Stimulated activated CD8-positive, alpha-beta memory T cell treated with anti-CD3 and anti-CD28 coated beads, Interleukin-12 subunit alpha, Interleukin-12 subunit beta, amount 100 ng/mL, for 4 hours (primary cell): ENCODE results near the gene SLC7A7.
"Not testable (repeated sequence)": the region's sequence is repeated elsewhere in the genome, so short reads cannot be mapped to it uniquely, and the experiment has no call there.

ENCODE experiments used
- DNase-seq: peaks from one replicate; pipeline ENCODE4 v3.0.0-alpha.2; 2020; ENCODE audit warnings: low read depth

The SLC7A7 gene

DNA sequence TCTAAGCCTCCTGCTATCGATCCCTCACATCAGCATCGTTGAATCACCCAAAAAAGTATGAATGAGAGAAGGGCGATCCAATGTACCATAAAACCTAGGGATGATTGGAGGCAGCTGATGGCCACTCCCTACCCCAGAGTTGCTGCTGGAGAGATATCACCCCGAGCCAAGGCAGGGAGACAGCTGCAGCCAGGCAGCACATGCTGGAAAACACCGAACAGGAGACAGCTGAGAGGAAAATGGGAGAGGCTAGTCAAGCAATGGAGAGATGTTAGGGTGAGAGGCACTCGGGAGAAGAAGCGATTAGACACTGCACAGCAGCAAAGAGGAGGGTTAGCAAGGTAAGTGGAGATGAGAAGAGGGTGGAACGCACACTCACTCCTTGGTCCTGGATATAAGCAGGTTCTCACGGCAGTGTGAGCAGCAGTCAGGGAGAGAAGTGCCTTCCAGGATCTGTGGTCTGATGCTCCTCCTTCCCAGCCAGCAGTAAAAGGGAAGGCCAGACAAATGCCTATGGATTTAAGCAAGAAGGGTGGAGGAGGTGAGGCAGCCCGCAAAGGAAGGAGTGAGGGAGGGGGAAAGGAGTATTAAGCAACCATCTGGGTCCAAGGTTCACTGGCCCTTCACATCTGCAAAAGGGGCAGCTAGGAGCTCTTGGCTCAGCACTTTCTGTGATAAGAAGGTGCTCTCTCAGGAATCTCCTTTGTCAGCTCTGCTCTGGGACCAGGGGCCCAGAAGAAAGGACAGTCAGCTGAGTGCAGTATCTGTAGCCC is at the start of gene SLC7A7:
SLC7A7 (minus strand) TSS at position 495 of the 773 bp plus-strand sequence. CDS start 2,037 bp downstream, outside the sequence.
- DNase-seq: no peak

DNA sequence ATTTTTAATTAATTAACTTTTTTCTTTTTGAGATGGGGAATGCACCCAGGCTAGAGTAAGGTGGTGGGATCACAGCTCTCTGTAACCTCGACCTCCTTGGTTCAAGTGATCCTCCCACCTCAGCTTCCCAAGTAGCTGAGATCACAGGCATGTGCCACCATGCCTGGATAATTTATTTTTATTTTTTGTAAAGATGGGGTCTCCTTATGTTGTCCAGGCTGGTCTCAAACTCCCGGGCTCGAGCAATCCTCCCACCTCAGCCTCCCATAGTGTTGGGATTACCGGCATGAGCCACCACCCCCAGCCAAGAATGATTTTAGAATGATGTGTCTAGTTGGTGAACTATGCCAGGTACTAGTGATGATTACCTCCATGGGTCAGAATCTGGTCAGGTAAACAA is 49.7 kb upstream of the SLC7A7 start:
- DNase-seq: no peak

DNA sequence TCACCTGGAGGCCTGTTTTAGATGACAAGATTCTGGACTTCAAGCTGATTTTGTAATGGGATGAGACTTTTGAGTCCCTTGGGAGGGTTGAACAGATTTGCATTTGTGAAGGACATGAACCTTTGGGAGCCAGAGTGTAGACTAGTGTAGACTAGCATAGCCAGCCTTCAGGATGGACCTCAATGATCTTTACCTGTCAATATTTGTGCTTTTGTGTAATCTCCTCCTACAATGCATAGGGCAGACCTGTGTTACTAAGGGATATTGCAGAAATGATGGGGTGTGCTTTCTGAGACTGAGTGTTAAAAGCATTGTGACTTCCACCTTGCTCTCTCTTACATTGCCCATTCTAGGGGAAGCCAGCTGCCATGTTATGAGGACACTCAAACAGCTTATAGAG is 46.4 kb upstream of the SLC7A7 start:
- DNase-seq: no peak

DNA sequence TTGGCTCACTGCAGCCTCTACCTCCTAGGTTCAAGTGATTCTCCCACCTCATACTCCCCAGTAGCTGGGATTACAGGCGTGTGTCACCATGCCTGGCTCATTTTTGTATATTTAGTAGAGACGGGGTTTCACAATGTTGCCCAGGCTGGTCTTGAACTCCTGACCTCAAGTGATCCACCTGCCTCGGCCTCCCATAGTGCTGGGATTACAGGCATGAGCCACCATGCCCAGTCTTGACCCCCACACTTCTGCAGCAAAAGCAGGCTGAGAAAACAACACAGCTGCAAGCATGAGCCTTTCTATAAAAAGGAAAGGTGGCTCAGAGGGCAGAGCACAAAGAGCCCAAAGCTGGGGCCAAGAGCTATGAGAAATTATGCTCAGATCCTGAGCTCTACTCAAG is 45.1 kb upstream of the SLC7A7 start:
- DNase-seq: not testable (repeated sequence)

DNA sequence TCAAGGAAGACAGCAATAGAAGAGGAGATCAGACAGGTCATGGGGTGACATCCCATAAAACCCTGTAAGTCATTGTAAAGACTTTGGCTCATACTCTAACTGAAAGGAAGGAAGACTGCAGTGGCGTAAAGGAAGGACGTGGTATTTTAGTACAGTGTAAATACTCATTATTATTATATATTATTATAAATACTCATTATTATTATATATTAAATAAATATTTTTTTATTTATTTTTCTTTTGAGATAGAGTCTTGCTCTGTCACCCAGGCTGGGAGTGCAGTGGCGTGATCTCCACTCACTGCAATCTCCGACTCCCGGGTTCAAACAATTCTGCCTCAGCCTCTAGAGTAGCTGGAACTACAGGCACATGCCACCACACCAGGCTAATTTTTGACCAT is 41.2 kb upstream of the SLC7A7 start:
- DNase-seq: no peak

DNA sequence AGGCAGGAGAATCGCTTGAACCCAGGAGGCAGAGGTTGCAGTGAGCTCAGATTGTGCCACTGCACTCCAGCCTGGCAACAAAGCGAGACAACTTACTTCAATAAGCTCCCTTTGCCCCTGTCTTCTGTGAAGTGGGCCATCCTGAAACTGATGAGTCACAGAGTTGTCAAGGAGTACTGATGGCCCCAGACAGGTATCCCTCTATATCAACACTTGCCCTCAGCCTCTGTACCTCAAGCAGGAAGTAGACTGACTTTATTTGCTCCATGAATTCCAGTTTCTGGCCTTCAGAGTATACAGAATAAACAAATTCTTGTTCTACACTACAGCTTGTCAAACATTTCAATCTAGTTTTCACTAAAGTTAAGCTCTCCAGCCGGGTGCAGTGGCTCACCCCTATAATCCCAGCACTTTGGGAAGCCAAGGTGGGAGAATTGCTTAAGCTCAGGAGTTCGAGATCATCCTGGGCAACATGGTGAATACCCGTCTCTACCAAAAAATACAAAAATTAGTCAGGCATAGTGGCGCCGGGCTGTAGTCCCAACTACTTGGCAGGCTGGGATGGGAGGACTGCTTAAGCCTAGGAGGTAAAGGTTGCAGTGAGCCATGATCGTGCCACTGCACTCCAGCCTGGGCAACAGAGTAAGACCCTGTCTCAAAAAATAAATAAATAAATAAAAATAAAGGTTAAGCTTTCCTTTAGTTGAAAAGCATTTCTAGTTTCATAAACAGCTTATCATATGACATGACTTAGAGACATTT is 39.9 kb upstream of the SLC7A7 start:
- no peak for DNase-seq

DNA sequence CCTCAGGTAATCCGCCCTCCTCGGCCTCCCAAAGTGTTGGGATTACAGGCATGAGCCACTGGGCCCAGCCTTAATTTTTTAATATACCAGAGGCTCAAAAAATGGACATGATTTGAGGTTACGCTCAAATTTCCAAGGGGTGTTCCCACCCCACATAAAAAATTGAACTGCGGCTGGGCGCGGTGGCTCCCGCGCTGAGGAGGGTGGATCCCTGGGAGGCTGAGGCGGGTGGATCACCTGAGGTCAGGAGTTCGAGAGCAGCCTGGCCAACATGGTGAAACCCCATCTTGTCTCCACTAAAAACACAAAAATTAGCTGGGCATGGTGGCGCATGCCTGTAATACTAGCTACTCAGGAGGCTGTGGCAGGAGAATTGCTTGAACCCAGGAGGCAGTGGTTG is 39.1 kb upstream of the SLC7A7 start:
- not testable (repeated sequence) for DNase-seq

DNA sequence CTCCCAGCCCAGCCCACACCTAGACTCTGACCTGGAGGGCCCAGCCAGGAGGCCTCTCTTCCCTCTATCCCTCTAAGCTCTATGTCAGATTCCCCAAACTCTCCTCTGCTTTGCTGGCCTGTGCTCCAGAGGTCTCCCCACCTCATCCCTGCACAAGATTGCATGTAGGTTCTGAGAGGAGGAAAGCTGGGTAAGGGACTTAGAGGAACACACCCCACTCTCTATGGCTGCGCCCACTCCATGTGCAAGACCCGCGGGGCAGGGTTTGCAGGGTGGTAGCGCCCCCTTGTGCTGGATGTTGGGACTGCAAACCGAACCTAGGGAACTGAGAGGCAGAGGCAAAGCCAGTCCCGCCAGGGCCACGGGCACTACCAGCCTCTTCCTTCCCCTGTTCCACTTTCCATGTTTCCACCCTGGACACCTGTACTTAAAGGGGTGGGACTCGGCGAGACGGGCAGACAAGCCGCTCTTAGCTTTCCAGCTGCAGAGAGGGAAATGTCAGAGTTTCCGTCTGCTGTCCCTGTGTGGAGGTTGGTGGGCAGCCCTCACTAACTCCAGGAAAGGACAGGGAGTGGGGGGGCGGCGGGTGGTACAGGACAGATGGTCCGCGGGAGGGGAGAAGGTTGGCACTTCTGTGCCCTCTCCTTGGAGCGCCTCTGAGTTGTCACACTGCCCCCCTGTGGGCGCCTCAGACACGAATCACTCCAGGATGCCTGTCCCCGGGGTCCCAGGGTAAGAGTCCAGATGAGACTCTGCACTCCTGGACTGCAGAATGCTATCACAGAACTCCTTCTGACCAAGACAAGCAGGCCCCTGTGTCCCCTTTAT is 37.9 kb upstream of the SLC7A7 start:
- peak; percentile 77 for DNase-seq

DNA sequence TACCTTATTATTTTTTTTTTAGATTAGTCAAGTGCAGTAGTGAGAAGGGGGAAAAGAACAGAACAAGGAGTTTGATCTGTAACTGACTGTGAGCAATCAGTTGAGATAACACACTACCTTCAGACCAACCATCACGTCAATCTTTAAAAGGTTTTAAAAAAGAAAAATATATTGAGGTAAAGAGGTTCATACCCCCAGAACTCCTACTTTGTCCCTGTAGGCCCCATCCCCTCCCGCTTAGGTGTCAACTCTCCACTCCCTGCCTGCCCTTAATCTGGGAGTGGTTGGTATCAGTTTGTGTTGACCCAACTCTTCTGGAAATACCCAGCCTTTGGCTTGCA is 37.3 kb upstream of the SLC7A7 start:
- no peak for DNase-seq

DNA sequence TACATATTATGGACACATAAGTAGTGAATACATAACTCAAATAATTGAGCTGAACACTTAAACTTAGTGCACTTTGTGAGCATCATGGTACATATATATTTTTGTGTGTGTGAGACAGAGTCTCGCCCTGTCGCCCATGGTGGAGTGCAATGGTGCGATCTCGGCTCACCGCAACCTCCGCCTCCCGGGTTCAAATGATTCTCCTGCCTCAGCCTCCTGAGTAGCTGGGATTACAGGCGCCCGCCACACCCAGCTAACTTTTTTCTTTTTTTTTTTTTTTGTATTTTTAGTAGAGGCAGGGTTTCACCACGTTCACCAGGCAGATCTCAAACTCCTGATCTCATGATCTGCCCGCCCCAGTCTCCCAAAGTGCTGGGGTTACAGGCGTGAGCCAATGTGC is 36.9 kb upstream of the SLC7A7 start:
- not testable (repeated sequence) for DNase-seq

DNA sequence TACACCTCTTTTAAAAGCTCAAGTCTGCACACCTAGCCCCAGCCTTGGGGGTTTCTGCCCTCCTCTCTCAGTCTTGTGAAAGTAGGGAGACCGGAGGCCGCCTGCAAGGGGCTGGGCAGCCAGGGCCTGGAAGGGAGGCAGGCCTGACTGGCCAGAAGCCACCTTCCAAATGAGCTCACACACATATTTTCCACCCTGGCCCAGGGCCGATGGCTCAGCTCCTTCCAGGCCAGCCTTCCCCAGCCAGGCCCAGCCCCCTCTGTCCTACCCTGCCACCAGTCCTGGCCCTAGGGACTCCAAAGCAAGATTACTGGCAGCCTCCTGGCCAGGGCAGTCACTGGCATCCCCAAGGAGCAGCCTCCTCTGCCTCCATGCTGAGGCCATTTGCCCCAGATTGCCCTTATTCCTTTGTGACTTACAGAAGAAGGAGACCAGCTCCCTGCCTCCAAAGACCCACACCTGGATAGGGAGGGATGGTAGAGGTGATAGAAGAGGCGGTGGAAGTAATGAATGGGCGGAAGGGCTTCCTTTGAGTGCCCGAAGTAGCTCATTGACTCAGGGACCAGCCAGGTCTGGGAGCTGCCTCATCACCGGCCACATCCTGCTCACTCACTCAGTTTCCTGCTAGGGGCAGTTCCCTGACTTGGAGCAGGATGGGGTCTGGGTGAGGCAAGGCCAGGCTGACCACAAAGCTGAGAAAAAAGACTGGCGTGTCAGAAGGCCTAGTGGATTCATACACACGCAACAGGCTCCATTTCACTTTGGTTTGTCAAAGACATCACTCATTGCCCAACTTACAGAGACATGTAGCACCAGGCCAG is 35.9 kb upstream of the SLC7A7 start:
- DNase-seq: no peak

DNA sequence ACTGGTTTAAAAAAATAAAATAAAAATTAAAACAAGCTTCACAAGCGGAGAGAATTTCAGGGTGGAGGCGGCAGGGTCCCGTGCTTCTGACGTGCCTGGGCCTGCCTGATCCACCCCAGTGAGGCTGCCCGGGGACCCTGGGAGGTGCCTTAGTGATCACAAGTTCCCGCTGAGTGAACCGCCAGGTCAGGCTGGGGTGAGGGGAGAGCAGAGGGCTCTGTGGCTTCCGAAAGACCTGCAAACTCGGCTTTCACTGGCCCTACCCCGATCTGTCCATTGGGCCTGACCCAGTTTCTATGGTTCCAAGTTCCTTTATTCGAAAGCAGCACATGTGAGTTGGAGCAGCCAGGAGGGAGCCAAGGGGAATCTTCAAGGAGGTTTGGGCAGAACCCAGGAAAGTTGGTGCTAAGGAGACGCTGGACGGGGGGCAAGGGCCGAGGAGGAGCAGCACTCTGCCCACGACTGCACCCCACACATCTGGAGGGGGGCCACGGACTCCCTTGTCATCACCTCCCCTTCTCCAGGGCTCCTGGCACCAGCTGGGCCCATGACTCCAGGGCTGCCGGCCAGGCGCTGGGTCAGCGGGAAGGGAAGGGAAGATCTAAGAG is 34.1 kb upstream of the SLC7A7 start:
- DNase-seq: no peak

DNA sequence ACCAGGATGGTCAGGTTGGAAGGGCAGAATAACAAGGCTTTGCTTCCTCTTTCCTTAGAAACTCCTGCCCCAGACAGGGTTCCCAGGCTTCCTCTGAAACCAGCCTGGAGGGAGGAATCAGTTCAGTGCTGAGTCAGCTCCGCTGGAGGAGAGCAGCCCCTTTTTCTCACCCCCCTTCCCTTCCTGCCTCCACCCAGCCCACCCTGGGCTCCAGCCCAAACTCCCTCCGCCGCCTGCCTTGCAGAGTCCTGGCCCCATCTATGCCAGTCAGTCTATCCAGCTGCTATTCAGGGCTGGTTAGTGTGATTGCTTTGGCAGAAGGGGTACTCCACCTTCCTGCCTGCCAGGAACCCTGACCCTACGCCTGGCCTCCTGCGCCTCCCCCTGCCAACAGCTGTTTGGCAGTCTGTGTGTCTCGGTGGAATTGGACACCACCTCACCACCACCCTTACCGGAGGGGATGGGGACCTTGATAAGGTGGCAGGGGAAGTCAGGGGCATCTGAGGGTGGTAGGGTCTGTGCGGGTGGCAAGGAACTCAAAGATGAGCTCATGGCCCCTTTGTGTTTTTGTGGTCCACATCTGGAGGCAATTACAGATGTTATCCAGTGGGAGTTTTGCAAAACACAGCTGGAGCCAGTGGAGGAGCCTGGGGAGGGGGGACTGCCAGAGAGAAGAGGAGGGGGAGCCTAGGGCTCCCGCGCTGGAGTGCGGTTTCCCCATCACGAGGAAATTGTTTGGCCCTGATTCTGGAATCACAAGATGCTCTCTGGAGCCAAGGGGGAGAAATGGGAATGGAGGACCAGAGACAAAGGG is 33.3 kb upstream of the SLC7A7 start:
- no peak for DNase-seq

DNA sequence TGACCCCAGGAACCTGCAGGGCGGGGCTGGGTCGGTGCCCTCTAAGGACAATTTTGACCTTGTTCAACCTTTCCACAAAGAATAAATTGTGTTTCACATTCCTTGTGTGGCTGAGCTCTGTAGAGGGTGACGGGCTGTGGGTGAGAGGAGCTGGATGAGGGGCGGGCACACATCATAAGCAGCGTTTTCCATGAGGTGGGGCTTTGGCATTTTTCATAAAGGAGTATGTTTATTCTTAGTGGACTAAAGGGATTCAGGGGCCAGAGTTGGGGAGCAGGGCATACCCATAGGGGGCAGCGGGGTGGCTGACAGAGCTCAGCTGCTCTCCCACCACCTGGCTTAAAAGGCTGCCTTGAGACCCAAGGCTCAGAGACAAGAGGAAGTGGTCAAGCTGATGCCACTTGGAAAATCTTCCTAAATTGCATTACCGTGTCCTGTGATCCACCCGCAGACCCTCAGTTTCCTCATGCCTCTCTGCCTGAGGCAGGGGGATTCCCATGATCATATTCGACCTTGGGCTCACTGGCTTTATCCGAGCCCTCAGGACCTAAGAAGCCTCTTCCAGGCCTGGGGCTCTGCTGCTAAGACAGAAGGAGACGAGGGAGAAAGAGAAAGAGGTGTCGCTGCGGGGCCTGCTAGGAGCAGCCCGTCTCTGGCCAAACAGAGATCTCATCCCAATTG is 32.6 kb upstream of the SLC7A7 start:
- no peak for DNase-seq

DNA sequence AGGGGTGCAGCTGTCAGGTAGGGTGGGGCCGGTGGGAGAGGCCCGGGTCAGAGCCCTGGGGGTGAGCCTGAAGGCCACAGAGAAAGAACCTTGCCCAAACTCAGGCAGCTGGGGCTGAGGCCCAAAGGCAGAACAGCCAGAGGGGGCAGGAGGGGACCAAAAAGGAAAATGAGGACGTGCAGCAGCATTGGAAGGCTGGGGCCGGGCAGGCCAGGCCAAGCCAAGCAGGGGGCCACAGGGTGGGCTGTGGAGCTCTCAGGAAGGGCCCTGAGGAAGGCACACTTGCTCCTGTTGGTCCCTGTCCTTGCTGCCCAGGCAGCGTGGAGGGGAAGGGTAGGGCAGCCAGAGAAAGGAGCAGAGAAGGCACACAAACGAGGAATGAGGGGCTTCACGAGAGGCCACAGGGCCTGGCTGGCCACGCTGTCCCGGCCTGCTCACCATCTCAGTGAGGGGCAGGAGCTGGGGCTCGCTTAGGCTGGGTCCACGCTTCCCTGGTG is 31.6 kb upstream of the SLC7A7 start:
- no peak for DNase-seq

DNA sequence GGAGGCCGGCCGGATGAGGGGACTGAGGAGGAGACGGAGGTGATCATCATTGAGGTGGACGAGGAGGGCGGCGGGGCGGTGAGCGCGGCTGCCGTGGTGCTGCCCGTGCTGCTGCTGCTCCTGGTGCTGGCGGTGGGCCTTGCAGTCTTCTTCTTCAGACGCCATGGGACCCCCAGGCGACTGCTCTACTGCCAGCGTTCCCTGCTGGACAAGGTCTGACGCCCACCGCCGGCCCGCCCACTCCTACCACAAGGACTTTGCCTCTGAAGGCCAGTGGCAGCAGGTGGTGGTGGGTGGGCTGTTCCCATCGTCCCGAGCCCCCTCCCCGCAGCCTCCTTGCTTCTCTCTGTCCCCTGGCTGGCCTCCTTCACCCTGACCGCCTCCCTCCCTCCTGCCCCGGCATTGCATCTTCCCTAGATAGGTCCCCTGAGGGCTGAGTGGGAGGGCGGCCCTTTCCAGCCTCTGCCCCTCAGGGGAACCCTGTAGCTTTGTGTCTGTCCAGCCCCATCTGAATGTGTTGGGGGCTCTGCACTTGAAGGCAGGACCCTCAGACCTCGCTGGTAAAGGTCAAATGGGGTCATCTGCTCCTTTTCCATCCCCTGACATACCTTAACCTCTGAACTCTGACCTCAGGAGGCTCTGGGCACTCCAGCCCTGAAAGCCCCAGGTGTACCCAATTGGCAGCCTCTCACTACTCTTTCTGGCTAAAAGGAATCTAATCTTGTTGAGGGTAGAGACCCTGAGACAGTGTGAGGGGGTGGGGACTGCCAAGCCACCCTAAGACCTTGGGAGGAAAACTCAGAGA is 30.8 kb upstream of the SLC7A7 start:
- no peak for DNase-seq

DNA sequence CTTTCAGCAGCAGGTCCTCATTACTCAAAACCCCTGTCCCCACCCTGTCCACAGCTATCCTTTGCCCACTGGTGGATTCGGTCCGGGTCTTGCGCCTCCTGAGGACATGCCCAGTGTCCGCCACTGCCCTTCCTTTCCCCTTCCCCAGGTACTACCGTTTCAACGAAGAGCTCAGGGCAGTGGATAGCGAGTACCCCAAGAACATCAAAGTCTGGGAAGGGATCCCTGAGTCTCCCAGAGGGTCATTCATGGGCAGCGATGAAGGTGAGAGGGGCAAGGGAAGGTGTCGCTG is 29.8 kb upstream of the SLC7A7 start:
- DNase-seq: no peak

DNA sequence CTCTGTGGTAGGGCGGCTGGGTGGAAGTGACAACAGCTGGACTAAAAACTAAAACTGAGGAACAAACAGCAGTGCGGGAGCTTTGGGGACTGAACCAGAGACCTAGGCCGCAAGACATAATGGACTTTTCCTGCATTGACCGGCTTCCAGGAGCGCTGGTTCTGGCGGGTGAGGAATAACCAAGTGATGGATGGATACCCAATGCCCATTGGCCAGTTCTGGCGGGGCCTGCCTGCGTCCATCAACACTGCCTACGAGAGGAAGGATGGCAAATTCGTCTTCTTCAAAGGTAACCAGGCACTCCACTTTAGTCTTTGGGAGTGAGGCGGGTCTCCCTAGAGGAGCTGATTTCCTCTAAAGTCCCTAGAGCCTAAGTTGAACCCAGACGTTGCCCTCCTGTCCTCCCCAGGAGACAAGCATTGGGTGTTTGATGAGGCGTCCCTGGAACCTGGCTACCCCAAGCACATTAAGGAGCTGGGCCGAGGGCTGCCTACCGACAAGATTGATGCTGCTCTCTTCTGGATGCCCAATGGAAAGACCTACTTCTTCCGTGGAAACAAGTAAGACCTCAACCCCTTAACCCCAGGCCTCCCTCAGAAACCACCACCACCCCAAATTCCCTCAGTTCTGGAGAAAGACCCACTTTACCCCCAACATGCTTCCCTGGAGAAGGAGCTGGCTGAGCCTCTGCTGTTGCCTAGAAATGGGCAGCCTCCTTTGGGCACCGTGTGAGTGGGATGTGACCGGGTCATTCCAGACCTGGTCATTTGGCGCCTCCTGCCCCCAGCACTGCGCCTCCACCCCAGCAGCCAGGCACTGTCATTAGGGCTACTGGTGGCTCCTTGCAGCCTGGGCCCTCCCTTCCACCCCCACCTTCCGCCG is 29.2 kb upstream of the SLC7A7 start:
- DNase-seq: no peak
